Stimulated activated CD4-positive, alpha-beta T cell treated with anti-CD3 and anti-CD28 coated beads, Interleukin-15, amount 100 ng/mL, for 24 hours (primary cell): Measurements from ENCODE around the gene HOXA5.

Experiments used
- DNase-seq: peaks from one replicate; pipeline ENCODE4 v3.0.0-alpha.2; 2020

Gene HOXA5

DNA sequence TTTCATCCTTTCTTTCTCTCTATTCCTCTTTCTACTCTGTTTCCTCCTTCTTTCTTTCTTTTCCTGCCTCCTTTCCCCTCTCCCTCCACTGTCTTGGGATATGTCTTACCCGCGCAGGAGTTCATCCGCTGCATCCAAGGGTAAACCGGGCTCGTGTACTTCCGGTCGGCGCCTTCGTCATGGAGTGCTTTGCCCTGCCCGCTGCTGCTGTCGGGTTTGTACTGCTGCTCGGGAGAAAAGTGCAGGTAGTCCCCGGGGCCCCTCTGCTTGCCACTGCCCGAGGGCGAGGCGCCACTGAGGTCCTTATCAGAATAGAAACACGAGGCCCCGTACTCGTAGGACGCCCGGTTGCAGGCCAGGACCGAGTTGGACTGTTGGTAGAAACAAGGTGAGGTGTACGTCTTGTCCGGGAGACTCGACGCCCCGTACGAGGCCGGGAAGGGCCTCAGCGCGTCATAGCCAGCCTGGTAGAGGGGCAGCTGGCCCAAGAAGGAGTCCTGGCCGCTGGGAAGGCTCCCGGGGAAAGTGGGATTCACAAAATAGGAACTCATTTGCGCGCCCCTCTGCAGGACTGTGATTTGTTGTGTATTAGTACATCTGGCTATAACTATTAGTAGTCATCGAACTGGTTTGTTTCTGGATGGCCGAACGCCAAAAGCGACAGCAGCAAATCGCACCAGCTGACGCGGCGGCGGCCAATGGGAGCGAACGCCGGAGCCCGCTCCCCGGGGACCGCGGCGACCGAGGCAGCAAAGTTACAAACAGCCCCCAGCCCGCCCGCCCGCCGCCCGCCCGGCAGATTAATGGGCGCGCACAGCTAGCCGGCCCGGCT lies 3.9 kb upstream of the HOXA5 start, which contains the start of gene HOXA6:
HOXA6 (minus strand) TSS at position 576 of the 832 bp plus-strand sequence; CDS start at position 551, 25 bp downstream.
- no peak for DNase-seq

DNA sequence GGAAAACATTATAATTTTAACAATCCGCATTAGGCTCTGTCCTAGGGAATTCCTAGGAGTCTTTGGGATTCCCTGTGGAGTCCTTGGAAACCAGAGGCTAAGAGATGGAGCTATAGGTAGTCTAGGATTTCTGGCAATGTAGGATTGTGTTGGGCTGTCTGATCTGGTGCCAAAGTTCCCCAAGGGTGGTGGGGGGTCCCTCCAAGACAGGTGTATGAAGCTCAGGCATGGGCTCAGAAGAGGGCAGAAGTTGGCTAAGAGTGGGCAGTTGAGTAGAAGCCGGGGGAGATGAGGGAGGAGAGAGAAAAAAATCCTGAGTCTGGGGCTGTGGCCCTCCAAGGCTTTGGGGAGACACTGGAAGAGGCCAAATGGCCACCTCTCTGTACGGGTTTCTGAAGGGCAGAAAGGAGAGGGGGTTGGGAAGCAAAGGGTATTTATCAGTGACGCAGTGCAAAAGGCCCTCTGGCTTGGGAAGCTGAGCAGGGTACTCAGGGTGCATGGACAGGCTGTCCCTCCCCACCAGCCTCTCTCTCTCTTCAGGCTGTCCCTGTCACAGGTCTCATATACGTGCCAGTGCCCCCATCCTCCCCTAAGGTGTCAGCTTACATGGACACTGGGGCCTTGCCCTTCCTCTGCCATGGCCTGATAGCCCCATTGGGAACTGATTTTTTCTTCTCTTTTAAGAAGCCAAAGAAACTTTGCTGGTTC lies 3.2 kb upstream of the HOXA5 start:
- DNase-seq: no peak

DNA sequence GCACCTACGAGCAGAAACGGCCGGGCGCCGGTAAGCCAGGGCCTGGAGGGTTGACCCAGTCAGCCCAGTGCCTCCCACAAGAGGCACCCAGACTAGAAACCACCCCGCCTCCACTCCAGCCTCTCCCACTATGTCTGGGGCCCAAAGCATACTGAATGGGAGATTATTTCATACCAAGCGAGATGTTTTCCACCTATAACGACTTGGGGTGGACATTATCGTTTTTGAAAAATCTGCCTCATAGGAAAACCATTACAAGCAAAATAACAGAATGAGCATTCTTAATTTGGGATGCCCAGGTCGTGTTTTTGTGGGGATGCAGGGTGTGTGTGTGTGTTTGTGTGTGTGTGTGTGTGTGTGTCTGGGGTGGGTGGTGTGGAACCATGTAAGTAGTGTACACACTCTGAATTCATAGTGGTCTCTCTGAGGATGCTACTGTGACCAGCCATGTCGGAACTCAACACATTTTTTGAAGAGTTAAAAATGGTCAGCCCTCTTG lies 2.5 kb upstream of the HOXA5 start:
- no peak for DNase-seq

DNA sequence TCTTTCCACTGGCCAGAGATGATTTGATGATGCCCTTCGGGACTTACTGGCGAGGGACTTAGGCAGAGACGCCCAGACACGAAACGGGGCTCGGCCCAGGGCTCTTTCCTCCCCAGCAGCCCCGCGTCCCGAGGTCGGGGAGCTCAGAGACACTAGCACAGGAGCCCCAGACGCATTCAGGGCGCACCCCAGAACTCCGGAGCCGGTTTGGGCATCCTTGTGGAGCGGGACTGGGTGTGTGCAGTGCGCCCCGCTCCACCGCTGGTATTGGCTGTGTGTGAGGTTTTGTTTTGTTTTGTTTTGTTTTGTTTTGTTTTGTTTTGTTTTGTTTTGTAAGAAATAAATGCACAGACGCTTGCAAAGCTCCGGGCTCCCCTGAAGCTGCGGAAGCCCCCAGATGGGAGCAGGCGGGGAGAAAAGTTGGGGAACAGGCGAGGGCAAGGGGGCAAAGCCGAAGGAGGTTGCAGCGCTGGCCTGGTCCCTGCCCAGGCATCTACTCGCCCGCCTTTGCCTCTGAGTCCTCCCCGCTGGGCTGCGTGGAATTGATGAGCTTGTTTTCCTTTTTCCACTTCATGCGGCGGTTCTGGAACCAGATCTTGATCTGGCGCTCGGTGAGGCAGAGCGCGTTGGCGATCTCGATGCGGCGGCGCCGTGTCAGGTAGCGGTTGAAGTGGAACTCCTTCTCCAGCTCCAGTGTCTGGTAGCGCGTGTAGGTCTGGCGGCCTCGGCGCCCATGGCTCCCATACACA lies 1.9 kb upstream of the HOXA5 start:
- DNase-seq: no peak

DNA sequence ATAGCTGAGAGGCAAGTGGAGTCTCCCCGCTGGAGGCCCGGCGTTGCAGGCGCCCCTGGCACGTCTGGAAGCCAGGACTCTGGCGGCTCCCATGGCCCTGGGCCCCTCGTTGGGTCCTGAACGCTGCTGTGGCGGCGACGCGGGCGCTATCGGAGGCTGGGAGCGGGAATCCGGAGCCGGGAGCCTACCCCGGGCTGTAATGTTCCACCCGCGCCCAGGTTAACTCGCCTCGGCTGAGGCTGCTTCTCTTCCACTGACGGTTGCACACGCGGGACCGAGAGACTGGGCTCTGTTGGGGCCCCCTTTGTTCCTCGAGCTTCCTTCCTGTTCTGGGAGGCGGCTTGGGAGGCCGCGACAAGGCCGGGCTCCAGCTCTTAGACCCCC lies 1.3 kb upstream of the HOXA5 start:
- no peak for DNase-seq

DNA sequence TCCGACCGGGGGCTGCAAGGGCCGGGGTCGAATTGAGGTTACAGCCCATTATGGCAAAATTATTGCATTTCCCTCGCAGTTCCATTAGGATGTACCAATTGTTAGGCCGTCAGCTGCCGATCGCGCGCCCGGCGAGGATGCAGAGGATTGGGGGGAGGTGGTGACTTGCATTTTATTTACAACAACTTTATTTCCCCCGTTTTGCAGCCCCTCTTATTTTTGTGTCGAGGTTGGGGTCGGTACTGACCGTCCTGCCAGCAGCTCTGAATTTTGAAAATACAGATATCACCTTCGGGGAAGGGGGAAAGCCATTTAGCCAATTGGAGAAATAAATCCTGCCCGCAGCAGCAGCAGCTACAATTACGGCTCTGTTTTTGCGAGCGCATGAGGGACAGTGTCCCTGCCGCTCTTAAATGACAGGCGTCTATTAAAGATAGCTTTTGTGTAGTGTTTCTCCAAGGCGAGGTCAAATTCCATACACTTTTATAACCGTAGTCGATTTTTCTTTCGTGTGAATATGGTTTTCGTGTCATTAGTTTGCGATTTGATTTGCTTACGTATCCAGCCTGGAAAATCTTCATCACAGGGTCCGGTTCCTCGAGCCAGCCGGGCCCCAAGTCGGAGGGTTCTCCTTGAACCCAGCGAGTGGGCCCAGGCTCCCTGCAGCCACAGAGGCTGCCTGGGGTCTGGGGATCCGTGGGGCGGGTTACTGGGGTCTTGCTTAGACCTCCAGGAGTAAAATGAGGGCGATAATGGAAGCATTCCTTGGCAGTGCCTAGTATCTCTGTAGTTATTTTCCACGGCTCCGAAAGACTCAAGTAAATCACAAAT lies 684 bp upstream of the HOXA5 start:
- DNase-seq: no peak

DNA sequence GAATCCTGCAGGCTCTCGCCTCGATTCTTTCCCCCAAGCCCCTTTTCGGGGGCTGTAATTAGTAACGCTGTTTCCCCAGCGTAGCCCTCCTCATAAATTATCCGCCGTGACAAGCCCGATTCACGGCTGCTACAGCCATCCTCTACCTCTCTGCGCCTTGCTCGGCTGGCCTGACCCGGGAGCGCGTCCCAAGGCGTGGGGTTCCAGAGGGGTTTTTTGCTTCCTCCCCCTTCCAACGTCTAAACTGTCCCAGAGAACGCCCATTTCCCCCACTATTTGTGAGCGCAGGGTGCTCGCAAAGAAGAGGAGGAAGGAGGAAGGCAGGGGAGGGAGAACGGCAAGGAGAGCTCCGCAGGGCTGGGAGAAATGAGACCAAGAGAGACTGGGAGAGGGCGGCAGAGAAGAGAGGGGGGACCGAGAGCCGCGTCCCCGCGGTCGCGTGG lies 880 bp downstream of the HOXA5 start:
- no peak for DNase-seq

DNA sequence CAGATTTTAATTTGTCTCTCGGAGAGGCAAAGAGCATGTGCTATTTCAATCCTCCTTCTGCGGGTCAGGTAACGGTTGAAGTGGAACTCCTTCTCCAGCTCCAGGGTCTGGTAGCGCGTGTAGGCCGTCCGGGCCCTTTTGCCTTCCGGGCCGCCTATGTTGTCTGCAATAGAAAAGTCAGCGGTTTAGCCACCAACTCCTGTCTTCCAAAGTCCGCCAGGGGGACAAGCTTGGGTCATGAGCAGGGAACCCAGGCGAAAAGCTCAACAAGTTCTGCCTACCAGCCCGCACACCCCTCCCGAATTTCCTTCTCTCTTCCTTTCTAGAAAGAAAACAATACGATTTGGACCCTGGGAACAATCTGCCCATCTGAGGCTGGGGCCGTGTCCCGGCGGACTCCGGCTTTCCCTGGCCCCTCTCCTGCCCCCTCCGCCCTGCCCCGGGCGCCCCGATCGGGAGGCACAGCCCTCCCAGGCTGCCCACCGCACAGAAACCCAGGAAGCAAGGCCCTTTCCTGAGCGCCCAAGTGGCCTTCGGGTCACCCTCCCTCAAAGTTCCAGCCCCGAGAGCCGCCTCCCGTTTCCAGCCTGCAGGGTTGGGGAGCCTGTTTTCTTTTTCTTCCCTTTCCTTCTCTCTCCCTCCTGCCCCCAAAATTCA lies 1.4 kb downstream of the HOXA5 start:
- DNase-seq: no peak

DNA sequence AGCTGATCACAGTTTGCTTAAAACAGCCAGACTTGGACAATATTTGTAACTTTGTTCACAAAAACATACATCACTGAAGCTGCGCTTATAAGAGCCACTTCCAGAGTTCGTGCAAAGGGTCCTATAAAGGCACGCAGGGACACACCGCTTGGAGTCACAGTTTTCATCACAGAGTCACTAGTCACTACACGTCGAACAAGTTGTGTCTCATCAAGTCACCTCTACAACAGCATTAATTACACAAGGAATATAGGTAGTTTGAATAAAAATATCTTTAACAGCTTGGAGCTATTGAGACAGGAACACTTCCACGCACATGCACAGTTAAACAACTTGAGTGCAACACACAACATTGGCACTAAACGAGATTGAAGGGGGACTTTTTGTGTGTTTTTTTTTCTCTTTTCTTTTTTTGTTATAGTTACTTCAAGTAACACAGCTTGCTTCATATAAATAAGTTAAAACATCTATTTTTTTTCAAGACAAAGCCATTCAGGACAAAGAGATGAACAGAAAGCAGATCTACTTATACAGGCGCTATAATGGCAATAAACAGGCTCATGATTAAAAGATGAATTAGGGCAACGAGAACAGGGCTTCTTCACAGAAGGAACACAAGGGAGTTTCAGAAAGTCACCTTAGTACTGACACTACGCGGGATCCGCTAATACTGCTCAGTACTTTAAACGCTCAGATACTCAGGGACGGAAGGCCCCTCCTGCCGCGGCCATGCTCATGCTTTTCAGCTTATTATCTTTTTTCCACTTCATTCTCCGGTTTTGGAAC lies 2.2 kb downstream of the HOXA5 start:
- DNase-seq: no peak

DNA sequence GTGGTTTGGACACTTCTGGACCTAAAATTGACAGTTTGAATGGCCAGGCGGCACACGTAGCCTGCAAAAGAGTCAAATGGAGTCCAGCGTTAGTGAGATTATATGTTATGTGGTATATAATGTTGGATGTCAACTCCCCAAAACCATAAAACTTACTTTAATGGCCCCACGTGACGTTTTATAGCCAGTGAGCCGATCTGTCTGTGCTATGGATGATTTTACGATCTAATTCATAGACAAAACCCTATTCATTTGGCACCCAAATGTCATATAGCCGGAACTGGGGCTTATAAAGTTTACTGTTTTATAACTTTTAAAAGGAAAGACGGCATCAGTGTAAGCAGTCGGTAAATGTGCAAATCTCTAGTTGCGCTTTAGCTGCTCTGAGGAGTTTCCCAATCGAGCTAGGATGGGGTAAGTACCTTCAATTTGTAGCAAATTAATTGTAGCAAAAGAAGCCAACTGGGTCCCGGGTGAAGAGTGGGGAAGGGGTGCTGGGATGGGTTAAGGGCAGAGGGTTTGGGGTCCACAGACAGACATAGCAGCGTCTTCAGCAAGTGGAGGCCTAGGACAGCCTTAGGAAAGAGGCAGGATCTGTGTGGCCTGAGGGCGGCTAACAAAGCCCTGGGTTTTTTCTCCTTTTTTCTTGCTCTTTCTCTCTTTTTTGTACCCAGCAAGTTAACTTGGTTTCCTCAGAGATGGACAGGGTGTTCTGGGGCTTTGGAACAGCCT lies 3.2 kb downstream of the HOXA5 start:
- DNase-seq: no peak

DNA sequence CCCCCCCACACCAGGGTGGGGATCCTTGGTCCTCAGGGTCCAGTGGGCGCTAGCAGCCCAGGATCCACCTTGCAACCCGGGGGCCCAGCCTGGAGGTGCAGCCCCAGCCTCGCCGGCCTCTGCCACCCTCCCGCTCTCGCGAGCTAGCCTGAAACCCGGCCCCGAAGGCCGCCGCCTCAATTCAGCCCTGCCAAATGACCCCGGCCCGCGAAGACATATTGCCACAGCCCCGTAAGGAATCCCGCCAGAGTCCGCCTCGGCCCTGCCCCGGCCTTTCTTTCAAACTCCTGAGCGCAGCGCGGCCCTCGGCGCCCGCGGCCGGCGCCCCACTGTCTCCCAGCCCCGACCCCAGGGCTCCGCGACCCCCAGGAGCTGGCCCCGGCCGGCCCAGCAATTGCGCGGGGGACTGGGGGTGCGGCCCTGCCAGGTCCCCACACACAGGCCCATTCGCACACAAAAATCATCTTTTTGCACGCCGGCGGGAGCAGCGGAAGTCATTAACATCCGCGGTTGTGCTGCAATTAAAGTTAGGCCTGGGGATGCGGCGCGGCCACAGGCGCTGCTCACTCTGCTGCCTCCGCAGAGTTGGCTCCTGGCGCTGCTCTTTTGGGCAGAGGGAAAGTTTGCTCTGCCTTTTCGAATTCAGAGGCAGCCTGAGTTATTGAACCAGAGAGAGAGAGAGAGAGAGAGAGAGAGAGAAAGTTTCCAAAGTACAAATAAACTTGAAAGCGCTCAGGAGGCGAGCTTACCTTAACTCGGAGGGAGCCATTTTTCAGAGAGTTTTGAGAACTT lies 4.0 kb downstream of the HOXA5 start:
- DNase-seq: no peak

DNA sequence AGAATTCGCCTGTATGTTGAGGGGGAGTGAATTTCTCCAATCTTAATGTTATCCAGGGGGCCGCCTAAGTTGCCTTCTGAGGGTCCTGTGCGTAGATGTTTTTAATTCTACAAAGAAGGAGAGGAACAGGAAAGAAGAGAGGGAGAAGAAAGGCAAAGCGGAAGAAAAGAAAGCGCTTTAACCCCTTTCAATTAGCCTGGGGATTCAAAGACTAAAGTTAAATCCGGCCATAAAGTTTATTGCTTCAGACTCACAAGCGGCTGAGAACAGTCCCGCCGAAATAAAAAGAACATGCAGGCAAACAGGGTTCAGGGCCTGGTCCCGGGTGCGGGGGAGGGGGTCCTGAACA lies 4.5 kb downstream of the HOXA5 start:
- DNase-seq: no peak

DNA sequence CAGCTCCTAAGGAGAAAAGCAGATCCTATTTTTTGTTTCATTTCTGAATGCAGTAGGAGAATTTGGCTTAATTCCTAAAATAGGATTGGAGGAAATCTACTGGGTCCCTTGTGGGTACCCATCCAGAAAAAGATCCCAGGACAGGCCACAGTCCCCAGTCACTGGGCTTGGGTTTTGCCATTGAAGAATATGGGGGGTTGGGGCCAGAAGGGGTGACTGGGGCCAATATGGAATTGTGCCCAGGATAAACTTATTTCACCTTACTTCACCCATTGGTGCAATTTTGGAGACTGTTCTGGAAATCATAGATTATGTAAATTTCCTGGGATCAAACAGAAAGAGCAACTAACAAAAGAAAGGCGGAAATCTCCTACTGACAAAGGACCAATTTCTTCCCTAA lies 5.0 kb downstream of the HOXA5 start:
- DNase-seq: no peak

DNA sequence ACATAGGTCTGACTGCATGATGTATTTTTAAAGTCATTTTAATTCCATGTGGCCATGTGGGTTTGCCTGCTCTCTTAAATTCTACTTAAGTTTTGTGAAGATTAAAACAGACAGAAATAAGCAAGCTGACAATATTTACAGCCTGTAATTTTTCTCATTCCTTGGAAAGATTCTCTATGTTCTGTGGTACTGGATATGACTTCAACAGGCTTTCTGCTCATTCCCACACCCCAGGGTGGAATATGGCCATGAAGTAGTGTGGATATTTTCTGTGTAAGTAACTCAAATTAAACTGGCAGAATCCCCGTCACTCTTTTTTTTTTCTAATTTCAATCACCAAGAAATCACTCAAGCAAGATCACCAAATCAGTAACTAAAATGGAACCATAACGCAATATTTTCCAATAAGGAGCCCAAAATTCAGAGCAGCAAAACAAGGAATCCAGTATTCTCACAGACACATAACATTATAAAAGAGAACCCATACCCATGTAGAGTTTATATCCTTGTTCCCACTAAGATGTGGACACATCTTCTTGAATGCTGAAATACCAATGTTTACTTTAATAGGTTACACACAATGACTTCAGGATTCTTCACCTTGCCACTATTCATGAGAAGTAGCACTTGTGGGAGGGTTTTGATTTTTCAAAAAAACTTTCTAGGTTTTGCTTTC lies 5.7 kb downstream of the HOXA5 start:
- DNase-seq: no peak

DNA sequence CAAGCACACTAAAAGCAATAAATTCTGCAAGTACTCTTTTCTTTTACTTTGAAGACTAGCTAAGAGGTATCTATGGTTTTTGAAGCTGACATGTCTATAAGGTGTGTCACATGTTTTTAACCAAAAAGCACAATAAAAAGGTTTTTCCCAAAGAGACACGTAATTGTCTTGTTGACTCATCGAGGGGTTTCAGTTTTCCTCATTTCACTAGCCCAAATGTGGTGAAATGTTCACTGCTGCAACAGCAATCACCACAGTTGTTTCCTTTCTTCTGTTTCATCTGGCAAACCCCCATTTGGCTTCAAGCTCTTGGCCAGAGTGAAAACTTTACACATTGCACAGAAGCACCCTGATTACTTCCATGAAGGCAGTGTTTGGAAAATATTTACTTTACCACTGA lies 9.1 kb downstream of the HOXA5 start:
- DNase-seq: no peak

DNA sequence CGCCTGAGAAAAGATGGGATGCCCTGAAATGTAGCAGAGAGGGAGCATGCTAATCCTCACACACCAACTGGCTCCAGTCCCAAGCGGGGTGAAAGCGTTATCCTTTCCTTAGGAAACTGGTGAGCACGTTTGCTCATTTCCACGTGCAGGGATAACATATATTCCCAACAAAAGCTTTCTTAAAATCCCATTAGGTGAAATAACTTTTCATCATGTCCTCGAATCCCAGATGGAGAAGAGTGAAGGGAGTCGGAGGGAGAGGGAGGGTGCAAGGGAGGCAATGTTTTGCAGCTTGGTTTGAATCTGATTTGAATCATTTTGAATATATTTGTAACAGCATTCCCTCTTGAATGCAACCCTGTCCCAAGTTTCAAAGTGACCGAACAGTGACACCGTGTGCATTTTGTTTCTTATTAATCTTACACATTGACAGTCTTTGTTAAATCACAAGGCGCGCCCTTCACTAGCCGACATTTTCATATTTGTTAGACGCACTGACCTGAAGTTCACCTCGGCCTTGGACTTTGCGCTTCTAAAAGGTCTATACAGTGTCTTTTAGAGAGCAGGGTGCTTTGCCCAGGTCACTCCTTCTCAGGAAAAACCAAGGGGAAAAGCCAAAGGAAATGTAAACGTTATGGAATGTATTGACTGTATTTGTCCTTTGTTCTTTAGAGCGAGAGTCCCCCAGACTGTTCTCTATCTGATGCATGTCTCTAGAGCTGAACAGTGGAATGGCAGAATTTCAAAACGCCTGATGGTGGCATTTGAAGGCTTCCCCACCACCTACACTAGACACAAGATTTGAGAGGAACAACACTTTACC lies 9.9 kb downstream of the HOXA5 start:
- DNase-seq: no peak

DNA sequence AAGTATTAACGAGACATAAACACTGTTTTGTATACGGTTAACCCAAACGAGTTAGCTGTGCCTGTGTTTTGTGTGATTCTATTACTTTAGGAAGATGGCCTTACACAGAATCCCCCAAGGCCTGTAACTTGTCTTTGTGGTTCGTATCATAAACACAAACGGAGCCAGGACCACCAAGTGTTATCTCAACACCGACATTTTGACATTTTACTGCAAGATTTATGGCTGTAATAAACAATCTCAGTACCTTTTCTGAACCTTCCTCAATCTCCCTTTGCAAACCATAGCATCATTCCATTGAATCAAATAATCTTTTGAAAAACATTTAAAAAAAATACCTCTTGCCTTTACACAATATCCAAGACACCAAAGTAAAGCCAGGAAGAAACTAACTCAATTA lies 10.5 kb downstream of the HOXA5 start:
- no peak for DNase-seq

DNA sequence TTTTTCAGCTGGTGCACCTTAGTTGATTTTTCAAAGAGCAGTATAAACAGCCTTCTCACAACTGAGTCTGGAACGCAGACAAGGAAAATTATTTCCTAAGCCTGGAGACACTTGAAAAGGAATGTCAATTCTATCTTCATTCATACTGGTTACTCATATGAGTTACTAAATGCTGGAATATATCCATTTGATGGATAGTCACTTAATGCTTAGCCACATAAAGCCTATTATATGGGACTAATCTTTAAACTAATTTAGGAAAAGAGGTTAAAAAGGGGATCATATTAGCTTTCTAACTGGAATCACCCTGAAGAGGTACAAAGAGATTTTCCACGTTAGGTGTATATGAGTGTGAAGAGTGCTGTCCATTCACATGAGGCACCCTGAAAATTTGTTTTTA lies 11.3 kb downstream of the HOXA5 start:
- DNase-seq: no peak
